ENCODE results near the gene IRAK2. TPM values are rescaled to one million over a fixed set of nuclear protein-coding genes. Genes with fewer than 3 reads are reported as not detected.

IRAK2 gene
- total RNA-seq, 1 donor: 4.0 TPM

GRCh38 chr3:10180738-10181295, 16.1 kb downstream of the IRAK2 start:
- Histone ChIP-seq H2AFZ (ENCODE audit: low read length) (no peak overlapping the region), H3K4me3 (ENCODE audit: insufficient read depth, low read length) (no peak overlapping the region), H4K20me1 (ENCODE audit: insufficient read depth, low read length) (no peaks in the 10 kb centered on the region), H3K27me3 (ENCODE audit: insufficient read depth, low read length) (no peaks in the 10 kb centered on the region), H3K4me1 (ENCODE audit: insufficient read depth, low read length) (no peaks in the 10 kb centered on the region), H3K36me3 (ENCODE audit: insufficient read depth, low read length) (peaks cover 4% of the 10 kb centered on the region), H3K27ac (ENCODE audit: low read depth, low read length) (peak overlapping the region; percentile 10), H3K9me3 (ENCODE audit: low read depth, low read length) (no peaks in the 10 kb centered on the region), H3K4me2 (ENCODE audit: insufficient read depth, low read length) (no peak overlapping the region), H3K79me2 (ENCODE audit: insufficient read depth, low read length) (no peaks in the 10 kb centered on the region)
- no peak for TF ChIP-seq CTCF (IDR thresholded peaks at IDR 0.05; ENCODE audit: extremely low read depth, low read depth, low read length)
- DNase-seq (ENCODE audit: insufficient read length, low spot score, missing footprints): no peak

GRCh38 chr3:10182950-10183349, 18.2 kb downstream of the IRAK2 start:
- TF ChIP-seq CTCF (IDR thresholded peaks at IDR 0.05; ENCODE audit: extremely low read depth, low read depth, low read length): no peak
- Histone ChIP-seq H3K4me1 (ENCODE audit: insufficient read depth, low read length) (peaks cover 2% of the 10 kb centered on the region), H4K20me1 (ENCODE audit: insufficient read depth, low read length) (no peaks in the 10 kb centered on the region), H3K36me3 (ENCODE audit: insufficient read depth, low read length) (peaks cover 4% of the 10 kb centered on the region), H3K27ac (ENCODE audit: low read depth, low read length) (no peak overlapping the region), H2AFZ (ENCODE audit: low read length) (no peak overlapping the region), H3K27me3 (ENCODE audit: insufficient read depth, low read length) (no peaks in the 10 kb centered on the region), H3K4me3 (ENCODE audit: insufficient read depth, low read length) (no peak overlapping the region), H3K4me2 (ENCODE audit: insufficient read depth, low read length) (no peak overlapping the region), H3K79me2 (ENCODE audit: insufficient read depth, low read length) (no peaks in the 10 kb centered on the region), H3K9me3 (ENCODE audit: low read depth, low read length) (no peaks in the 10 kb centered on the region)
- DNase-seq (ENCODE audit: insufficient read length, low spot score, missing footprints): no peak

DNA sequence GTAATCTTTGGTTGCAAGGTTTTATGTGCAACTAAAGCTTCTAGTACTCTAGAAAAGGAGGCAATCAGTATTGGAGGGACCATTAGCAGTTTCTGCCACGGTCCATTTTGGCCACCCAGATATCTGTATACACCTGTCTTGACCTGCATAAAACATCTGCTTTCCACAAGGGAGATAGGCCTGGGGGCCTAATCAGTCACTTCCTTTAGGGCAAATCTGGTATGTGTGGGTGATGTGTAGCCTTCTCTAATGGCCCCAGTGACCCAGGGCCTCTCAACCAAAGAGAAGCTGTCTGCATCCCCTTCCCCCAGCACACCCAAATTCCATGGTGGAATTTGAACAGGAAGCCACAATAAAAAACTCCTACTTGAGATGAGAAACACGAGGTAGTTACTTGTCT, 19.5 kb downstream of the IRAK2 start:
- no peaks in the 10 kb centered on the region for H3K79me2 ChIP-seq (ENCODE audit: insufficient read depth, low read length)
- H2AFZ ChIP-seq (ENCODE audit: low read length): no peak overlapping the region
- H4K20me1 ChIP-seq (ENCODE audit: insufficient read depth, low read length): no peaks in the 10 kb centered on the region
- peaks cover 7% of the 10 kb centered on the region for H3K4me1 ChIP-seq (ENCODE audit: insufficient read depth, low read length)
- no peak overlapping the region for H3K27ac ChIP-seq (ENCODE audit: low read depth, low read length)
- H3K4me2 ChIP-seq (ENCODE audit: insufficient read depth, low read length): no peak overlapping the region
- peaks cover 4% of the 10 kb centered on the region for H3K36me3 ChIP-seq (ENCODE audit: insufficient read depth, low read length)
- H3K9me3 ChIP-seq (ENCODE audit: low read depth, low read length): no peaks in the 10 kb centered on the region
- TF ChIP-seq CTCF (IDR thresholded peaks at IDR 0.05; ENCODE audit: extremely low read depth, low read depth, low read length): no peak
- H3K4me3 ChIP-seq (ENCODE audit: insufficient read depth, low read length): no peak overlapping the region
- DNase-seq (ENCODE audit: insufficient read length, low spot score, missing footprints): no peak
- no peaks in the 10 kb centered on the region for H3K27me3 ChIP-seq (ENCODE audit: insufficient read depth, low read length)

- H3K79me2 ChIP-seq (ENCODE audit: insufficient read depth, low read length): peaks cover 2% of the 10 kb centered on the region
- H3K36me3 ChIP-seq (ENCODE audit: insufficient read depth, low read length): peaks cover 4% of the 10 kb centered on the region
- DNase-seq (ENCODE audit: insufficient read length, low spot score, missing footprints): no peak
- H3K4me2 ChIP-seq (ENCODE audit: insufficient read depth, low read length): no peak overlapping the region
- no peaks in the 10 kb centered on the region for H3K9me3 ChIP-seq (ENCODE audit: low read depth, low read length)
- no peaks in the 10 kb centered on the region for H4K20me1 ChIP-seq (ENCODE audit: insufficient read depth, low read length)
- TF ChIP-seq CTCF (IDR thresholded peaks at IDR 0.05; ENCODE audit: extremely low read depth, low read depth, low read length): no peak
- H3K4me3 ChIP-seq (ENCODE audit: insufficient read depth, low read length): no peak overlapping the region
- no peak overlapping the region for H2AFZ ChIP-seq (ENCODE audit: low read length)
- no peaks in the 10 kb centered on the region for H3K27me3 ChIP-seq (ENCODE audit: insufficient read depth, low read length)
- peaks cover 16% of the 10 kb centered on the region for H3K4me1 ChIP-seq (ENCODE audit: insufficient read depth, low read length)
- H3K27ac ChIP-seq (ENCODE audit: low read depth, low read length): no peak overlapping the region
Observed at GRCh38 chr3:10185804-10186762, 21.4 kb downstream of the IRAK2 start.

Data from osteoblast (primary cell).